HCT116 (cell line): ENCODE data around the gene RBM20. TPM values are rescaled to one million over a fixed set of nuclear protein-coding genes. Genes with fewer than 3 reads are reported as not detected.

Experiments
- ATAC-seq: fragments of 200-7000 bp; cut with Tn5 transposase; 2 replicates; pipeline ENCODE4 v1.9.1; 2020; ENCODE audit warnings: mild to moderate bottlenecking, moderate library complexity
- BruUV-seq: library from RNA; stranded (reverse); fragments of 400-500 nt; replicated peaks from 2 replicates; lab custom pipeline; 2021; lab: Mats Ljungman, UMichigan
- CTCF ChIA-PET: fragments of 300-600 bp; sonication (Branson Sonifier 250); formaldehyde crosslinking; loops from one replicate; lab custom pipeline; 2021; ENCODE audit warnings: antibody characterized with exemption; lab: Charles Lee
- POLR2A ChIA-PET: fragments of 300-600, 350-600 bp; sonication (Branson Sonifier 250); formaldehyde crosslinking; loops from one replicate; lab custom pipeline; 2021; ENCODE audit warnings: antibody characterized with exemption; lab: Charles Lee
- RAD21 ChIA-PET, 2 experiments: fragments of 300-600 bp; sonication (Branson Sonifier 250); formaldehyde crosslinking; loops; one replicate each; lab custom pipeline; 2023; ENCODE audit warnings: low total read pairs in 2 of 2; ENCODE audit not compliant: uncharacterized antibody in 2 of 2, unreplicated experiment in 2 of 2, low non-redundant PET in 1 of 2; lab: Charles Lee
- DNase-seq: peaks from one replicate; pipeline ENCODE4 v3.0.0-alpha.2; 2010; ENCODE audit warnings: low read depth, low spot score
- H2AFZ ChIP-seq: fragments of 200-600 bp; shearing (Covaris generic), sonication (generic); 2 replicates; pipeline ENCODE4 v1.6.1; 2017; ENCODE audit warnings: low read depth, mixed run types, mixed read lengths, antibody characterized with exemption, low read length; ENCODE audit not compliant: poor library complexity, severe bottlenecking
- H3K27ac ChIP-seq: 2 replicates; pipeline ENCODE4 v1.5.1; 2012; ENCODE audit warnings: low read depth, low read length
- H3K27me3 ChIP-seq: fragments of 200-600 bp; sonication (generic); 2 replicates; pipeline ENCODE4 v1.6.1; 2016; ENCODE audit warnings: mixed run types, low read length, mixed read lengths; ENCODE audit not compliant: insufficient read depth
- H3K36me3 ChIP-seq, 2 experiments: fragments of 200-500 bp in 1 of 2; fragments of 200-600 bp in 1 of 2; sonication (Bioruptor generic) in 1 of 2; sonication (generic) in 1 of 2; 2 replicates each; pipeline versions ENCODE4 v1.5.1 to v1.6.1; 2014 to 2016; ENCODE audit warnings: low read length in 2 of 2, inconsistent platforms in 1 of 2, mixed read lengths in 1 of 2, mixed run types in 1 of 2; ENCODE audit not compliant: insufficient read depth in 2 of 2, control insufficient read depth in 1 of 2
- H3K4me1 ChIP-seq, 2 experiments: fragments of 200-600 bp in 1 of 2; sonication (generic) in 1 of 2; 2 replicates each; pipeline versions ENCODE4 v1.5.1 to v1.6.1; 2012 to 2017; ENCODE audit warnings: low read length in 2 of 2, inconsistent platforms in 1 of 2, mild to moderate bottlenecking in 1 of 2, mixed read lengths in 1 of 2, mixed run types in 1 of 2, moderate library complexity in 1 of 2; ENCODE audit not compliant: insufficient read depth in 2 of 2, control insufficient read depth in 1 of 2
- H3K4me2 ChIP-seq: fragments of 200-600 bp; sonication (generic); 2 replicates; pipeline ENCODE4 v1.6.1; 2017; ENCODE audit warnings: mixed run types, low read length, mixed read lengths
- H3K4me3 ChIP-seq, 2 experiments: fragments of 200-600 bp in 1 of 2; sonication (generic) in 1 of 2; replicated peaks in 1 of 2; 2 replicates each; pipeline ENCODE4 v1.5.1; 2011 to 2016; ENCODE audit warnings: low read length in 2 of 2, control low read depth in 1 of 2, low read depth in 1 of 2, mild to moderate bottlenecking in 1 of 2, mixed read lengths in 1 of 2, mixed run types in 1 of 2
- H3K79me2 ChIP-seq: fragments of 200-600 bp; sonication (generic); 2 replicates; pipeline ENCODE4 v1.6.1; 2017; ENCODE audit warnings: mild to moderate bottlenecking, mixed run types, low read length, moderate library complexity, mixed read lengths; ENCODE audit not compliant: insufficient read depth
- H3K9ac ChIP-seq: fragments of 200-600 bp; sonication (generic); 2 replicates; pipeline ENCODE4 v1.6.1; 2016; ENCODE audit warnings: low read length, mixed read lengths
- H3K9me2 ChIP-seq: fragments of 200-600 bp; sonication (generic), shearing (Covaris generic); 2 replicates; pipeline ENCODE4 v1.6.1; 2017; ENCODE audit warnings: mixed run types, mild to moderate bottlenecking, moderate library complexity; ENCODE audit not compliant: insufficient read depth
- H3K9me3 ChIP-seq, 2 experiments: fragments of 200-500 bp in 1 of 2; fragments of 200-600 bp in 1 of 2; sonication (Bioruptor generic) in 1 of 2; sonication (generic) in 1 of 2; 2 replicates each; pipeline ENCODE4 v1.6.1; 2014 to 2017; ENCODE audit warnings: low read length in 2 of 2, mixed read lengths in 2 of 2, inconsistent platforms in 1 of 2, low read depth in 1 of 2, mild to moderate bottlenecking in 1 of 2, mixed run types in 1 of 2, moderate library complexity in 1 of 2; ENCODE audit not compliant: control insufficient read depth in 1 of 2, insufficient read depth in 1 of 2
- H4K20me1 ChIP-seq: fragments of 200-600 bp; sonication (generic), shearing (Covaris generic); 2 replicates; pipeline ENCODE4 v1.6.1; 2017; ENCODE audit warnings: mixed run types, mild to moderate bottlenecking, moderate library complexity; ENCODE audit not compliant: insufficient read depth
- CBX3 ChIP-seq: IDR thresholded peaks from 2 replicates; pipeline ENCODE4 v1.6.1; 2012; ENCODE audit warnings: low read depth
- CEBPB ChIP-seq: IDR thresholded peaks from 2 replicates; pipeline ENCODE4 v1.6.1; 2012; ENCODE audit warnings: low read depth
- ELF1 ChIP-seq: IDR thresholded peaks from 2 replicates; pipeline ENCODE4 v1.6.1; 2012; ENCODE audit warnings: low read depth, borderline replicate concordance
- EZH2 ChIP-seq: fragments of 200-600 bp; sonication (generic); IDR thresholded peaks from 2 replicates; pipeline ENCODE4 v1.6.1; 2017; ENCODE audit warnings: antibody characterized with exemption, mixed run types
- FOSL1 ChIP-seq: IDR thresholded peaks from 2 replicates; pipeline ENCODE4 v1.6.1; 2012; ENCODE audit warnings: low read depth
- RAD21 ChIP-seq: IDR thresholded peaks from 2 replicates; pipeline ENCODE4 v1.6.1; 2012; ENCODE audit warnings: low read depth, mild to moderate bottlenecking
- SIN3A ChIP-seq: IDR thresholded peaks from 2 replicates; pipeline ENCODE4 v1.6.1; 2012; ENCODE audit warnings: low read depth
- SP1 ChIP-seq: IDR thresholded peaks from 2 replicates; pipeline ENCODE4 v1.6.1; 2012; ENCODE audit warnings: low read depth
- TCF7L2 ChIP-seq: IDR thresholded peaks from 2 replicates; pipeline ENCODE4 v1.7.0; 2011; ENCODE audit warnings: borderline replicate concordance, inconsistent platforms; ENCODE audit not compliant: insufficient read depth, insufficient read length; ENCODE audit errors: extremely low read depth
- ZFX ChIP-seq: fragments of 450-650 bp; IDR thresholded peaks from 2 replicates; pipeline ENCODE4 v1.6.1; 2017
- ZNF274 ChIP-seq: fragments of 200-500 bp; sonication (Bioruptor generic); IDR thresholded peaks from 2 replicates; pipeline ENCODE4 v1.6.1; 2014; ENCODE audit warnings: mild to moderate bottlenecking, low read depth, low read length, inconsistent platforms
- intact Hi-C: fragments of 100-400 bp; cut with micrococcal nuclease; formaldehyde crosslinking; loops from 2 replicates; pipeline ENCODE4 v1.10.0; 2022
- total RNA-seq: library from RNA; stranded (reverse); gene quantifications from one replicate; pipeline ENCODE4 v1.2.1, GENCODE V29; 2021; ENCODE audit not compliant: unreplicated experiment
- TF ChIP-seq, protein P1 (sequence below): IDR thresholded peaks from 2 replicates; pipeline ENCODE4 v1.6.1; 2011; ENCODE audit warnings: mild to moderate bottlenecking, low read length, moderate library complexity; ENCODE audit not compliant: insufficient replicate concordance; ENCODE audit errors: extremely low read depth
- TF ChIP-seq, protein P2 (sequence below), 3 experiments: fragments of 200-600 bp in 1 of 3; sonication (generic) in 1 of 3; IDR thresholded peaks in 2 of 3; conservative IDR thresholded peaks in 1 of 3; 2 replicates each; pipeline ENCODE4 v1.5.1; 2012 to 2017; ENCODE audit warnings: low read depth in 2 of 3, low read length in 2 of 3, antibody characterized with exemption in 1 of 3, borderline replicate concordance in 1 of 3, control low read depth in 1 of 3, mild to moderate bottlenecking in 1 of 3, mixed read lengths in 1 of 3, mixed run types in 1 of 3, moderate library complexity in 1 of 3; ENCODE audit not compliant: insufficient read depth in 1 of 3
- TF ChIP-seq, protein P3 (sequence below): IDR thresholded peaks from 2 replicates; pipeline ENCODE4 v1.6.1; 2012; ENCODE audit warnings: low read depth
- TF ChIP-seq, protein P4 (sequence below): IDR thresholded peaks from 2 replicates; pipeline ENCODE4 v1.6.1; 2012
- TF ChIP-seq, protein P5 (sequence below): IDR thresholded peaks from 2 replicates; pipeline ENCODE4 v1.6.1; 2012

RBM20 gene
- total RNA-seq, 1 experiment from 2014 or later: 2.0 TPM

DNA sequence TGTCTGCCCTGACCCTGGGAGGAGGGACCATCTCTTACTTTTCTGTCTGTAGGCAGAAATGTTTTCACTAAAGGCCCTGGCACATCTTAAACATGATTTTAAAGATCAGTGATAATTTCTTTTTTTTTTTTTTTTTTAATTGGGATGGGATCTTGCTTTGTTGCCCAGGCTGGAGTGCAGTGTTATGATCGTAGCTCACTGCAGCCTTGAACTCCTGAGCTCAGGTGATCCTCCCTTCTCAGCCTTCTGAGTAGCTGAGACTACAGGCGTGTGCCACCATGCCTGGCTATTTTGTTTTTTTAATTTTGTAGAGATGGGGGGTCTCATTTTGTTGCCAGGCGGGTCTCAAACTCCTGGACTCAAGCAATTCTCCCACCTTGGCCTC, 65.3 kb downstream of the RBM20 start:
- TF ChIP-seq CBX3: no peak
- TF ChIP-seq SIN3A: no peak
- TF ChIP-seq, protein P1, sequence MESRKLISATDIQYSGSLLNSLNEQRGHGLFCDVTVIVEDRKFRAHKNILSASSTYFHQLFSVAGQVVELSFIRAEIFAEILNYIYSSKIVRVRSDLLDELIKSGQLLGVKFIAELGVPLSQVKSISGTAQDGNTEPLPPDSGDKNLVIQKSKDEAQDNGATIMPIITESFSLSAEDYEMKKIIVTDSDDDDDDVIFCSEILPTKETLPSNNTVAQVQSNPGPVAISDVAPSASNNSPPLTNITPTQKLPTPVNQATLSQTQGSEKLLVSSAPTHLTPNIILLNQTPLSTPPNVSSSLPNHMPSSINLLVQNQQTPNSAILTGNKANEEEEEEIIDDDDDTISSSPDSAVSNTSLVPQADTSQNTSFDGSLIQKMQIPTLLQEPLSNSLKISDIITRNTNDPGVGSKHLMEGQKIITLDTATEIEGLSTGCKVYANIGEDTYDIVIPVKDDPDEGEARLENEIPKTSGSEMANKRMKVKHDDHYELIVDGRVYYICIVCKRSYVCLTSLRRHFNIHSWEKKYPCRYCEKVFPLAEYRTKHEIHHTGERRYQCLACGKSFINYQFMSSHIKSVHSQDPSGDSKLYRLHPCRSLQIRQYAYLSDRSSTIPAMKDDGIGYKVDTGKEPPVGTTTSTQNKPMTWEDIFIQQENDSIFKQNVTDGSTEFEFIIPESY: no peak
- TF ChIP-seq TCF7L2: no peak
- TF ChIP-seq, protein P2, sequence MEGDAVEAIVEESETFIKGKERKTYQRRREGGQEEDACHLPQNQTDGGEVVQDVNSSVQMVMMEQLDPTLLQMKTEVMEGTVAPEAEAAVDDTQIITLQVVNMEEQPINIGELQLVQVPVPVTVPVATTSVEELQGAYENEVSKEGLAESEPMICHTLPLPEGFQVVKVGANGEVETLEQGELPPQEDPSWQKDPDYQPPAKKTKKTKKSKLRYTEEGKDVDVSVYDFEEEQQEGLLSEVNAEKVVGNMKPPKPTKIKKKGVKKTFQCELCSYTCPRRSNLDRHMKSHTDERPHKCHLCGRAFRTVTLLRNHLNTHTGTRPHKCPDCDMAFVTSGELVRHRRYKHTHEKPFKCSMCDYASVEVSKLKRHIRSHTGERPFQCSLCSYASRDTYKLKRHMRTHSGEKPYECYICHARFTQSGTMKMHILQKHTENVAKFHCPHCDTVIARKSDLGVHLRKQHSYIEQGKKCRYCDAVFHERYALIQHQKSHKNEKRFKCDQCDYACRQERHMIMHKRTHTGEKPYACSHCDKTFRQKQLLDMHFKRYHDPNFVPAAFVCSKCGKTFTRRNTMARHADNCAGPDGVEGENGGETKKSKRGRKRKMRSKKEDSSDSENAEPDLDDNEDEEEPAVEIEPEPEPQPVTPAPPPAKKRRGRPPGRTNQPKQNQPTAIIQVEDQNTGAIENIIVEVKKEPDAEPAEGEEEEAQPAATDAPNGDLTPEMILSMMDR (IDR thresholded peaks at IDR 0.05 in 2 of 3, conservative IDR thresholded peaks at IDR 0.05 in 1 of 3; ENCODE audit: borderline replicate concordance in 1 of 3, insufficient read depth in 1 of 3, low read depth in 2 of 3, low read length in 2 of 3): no peak
- no peak for TF ChIP-seq RAD21
- no peak for TF ChIP-seq FOSL1
- TF ChIP-seq, protein P3, sequence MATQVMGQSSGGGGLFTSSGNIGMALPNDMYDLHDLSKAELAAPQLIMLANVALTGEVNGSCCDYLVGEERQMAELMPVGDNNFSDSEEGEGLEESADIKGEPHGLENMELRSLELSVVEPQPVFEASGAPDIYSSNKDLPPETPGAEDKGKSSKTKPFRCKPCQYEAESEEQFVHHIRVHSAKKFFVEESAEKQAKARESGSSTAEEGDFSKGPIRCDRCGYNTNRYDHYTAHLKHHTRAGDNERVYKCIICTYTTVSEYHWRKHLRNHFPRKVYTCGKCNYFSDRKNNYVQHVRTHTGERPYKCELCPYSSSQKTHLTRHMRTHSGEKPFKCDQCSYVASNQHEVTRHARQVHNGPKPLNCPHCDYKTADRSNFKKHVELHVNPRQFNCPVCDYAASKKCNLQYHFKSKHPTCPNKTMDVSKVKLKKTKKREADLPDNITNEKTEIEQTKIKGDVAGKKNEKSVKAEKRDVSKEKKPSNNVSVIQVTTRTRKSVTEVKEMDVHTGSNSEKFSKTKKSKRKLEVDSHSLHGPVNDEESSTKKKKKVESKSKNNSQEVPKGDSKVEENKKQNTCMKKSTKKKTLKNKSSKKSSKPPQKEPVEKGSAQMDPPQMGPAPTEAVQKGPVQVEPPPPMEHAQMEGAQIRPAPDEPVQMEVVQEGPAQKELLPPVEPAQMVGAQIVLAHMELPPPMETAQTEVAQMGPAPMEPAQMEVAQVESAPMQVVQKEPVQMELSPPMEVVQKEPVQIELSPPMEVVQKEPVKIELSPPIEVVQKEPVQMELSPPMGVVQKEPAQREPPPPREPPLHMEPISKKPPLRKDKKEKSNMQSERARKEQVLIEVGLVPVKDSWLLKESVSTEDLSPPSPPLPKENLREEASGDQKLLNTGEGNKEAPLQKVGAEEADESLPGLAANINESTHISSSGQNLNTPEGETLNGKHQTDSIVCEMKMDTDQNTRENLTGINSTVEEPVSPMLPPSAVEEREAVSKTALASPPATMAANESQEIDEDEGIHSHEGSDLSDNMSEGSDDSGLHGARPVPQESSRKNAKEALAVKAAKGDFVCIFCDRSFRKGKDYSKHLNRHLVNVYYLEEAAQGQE: no peak
- no peak for TF ChIP-seq ZNF274
- TF ChIP-seq CEBPB: no peak
- TF ChIP-seq, protein P4, sequence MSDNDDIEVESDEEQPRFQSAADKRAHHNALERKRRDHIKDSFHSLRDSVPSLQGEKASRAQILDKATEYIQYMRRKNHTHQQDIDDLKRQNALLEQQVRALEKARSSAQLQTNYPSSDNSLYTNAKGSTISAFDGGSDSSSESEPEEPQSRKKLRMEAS: no peak
- TF ChIP-seq, protein P5, sequence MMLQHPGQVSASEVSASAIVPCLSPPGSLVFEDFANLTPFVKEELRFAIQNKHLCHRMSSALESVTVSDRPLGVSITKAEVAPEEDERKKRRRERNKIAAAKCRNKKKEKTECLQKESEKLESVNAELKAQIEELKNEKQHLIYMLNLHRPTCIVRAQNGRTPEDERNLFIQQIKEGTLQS: no peak
- no peak for TF ChIP-seq EZH2
- no peak for TF ChIP-seq SP1
- TF ChIP-seq ELF1: no peak
- TF ChIP-seq ZFX: no peak
- Histone ChIP-seq H3K9me3 (no peaks in the 10 kb centered on the region), H3K9me2 (no peaks in the 10 kb centered on the region), H2AFZ (no peak overlapping the region), H3K9ac (no peak overlapping the region), H3K36me3 (no peaks in the 10 kb centered on the region), H3K27me3 (no peaks in the 10 kb centered on the region), H3K4me2 (no peak overlapping the region), H3K79me2 (no peaks in the 10 kb centered on the region), H3K4me1 (peaks cover 13 to 14% of the 10 kb centered on the region in 2 experiments), H3K4me3 (no peak overlapping the region), H4K20me1 (no peaks in the 10 kb centered on the region), H3K27ac (no peak overlapping the region)
- ChIA-PET POLR2A (no interaction called here), RAD21 (no interaction called here), CTCF (no interaction called here)
- DNase-seq: no peak
- intact Hi-C loops: no loop called here
- BruUV-seq: no TSS peak
- ATAC-seq: no peak
